A673 (cell line): Measurements from ENCODE around the gene PSMA7.

Source experiments
- EZH2 ChIP-seq: fragments of 200-600 bp; sonication (generic); IDR thresholded peaks from 2 replicates; pipeline ENCODE4 v1.6.1; 2017; ENCODE audit warnings: borderline replicate concordance, low read depth, mild to moderate bottlenecking, mixed read lengths, antibody characterized with exemption, low read length; ENCODE audit not compliant: poor library complexity, severe bottlenecking
- TF ChIP-seq, protein P1 (sequence below): fragments of 300-800, 200-600 bp; sonication (generic); conservative IDR thresholded peaks from 2 replicates; pipeline ENCODE4 v1.5.1; 2017; ENCODE audit warnings: low read depth, mild to moderate bottlenecking, antibody characterized with exemption, low read length, moderate library complexity, mixed read lengths

DNA sequence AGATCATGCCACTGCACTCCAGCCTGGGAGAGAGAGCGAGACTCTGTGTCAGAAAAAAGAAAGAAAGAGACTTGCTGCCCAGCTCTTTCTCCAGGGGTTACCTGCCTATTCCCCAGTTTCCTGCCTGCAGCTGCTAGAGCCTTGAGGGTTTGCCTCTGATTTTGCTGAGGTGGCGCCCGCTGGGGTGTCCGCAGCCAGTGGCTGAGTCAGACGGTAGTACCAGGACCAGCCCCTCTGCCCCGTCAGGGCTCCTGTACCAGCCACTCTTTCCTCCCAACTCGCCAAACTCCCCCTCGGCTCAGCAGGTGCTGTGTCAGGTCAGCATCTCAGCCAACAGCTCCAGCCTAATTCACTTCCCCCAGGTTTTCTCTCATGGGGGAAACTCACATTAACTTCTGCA lies 28.3 kb downstream of the PSMA7 start:
- TF ChIP-seq, protein P1, sequence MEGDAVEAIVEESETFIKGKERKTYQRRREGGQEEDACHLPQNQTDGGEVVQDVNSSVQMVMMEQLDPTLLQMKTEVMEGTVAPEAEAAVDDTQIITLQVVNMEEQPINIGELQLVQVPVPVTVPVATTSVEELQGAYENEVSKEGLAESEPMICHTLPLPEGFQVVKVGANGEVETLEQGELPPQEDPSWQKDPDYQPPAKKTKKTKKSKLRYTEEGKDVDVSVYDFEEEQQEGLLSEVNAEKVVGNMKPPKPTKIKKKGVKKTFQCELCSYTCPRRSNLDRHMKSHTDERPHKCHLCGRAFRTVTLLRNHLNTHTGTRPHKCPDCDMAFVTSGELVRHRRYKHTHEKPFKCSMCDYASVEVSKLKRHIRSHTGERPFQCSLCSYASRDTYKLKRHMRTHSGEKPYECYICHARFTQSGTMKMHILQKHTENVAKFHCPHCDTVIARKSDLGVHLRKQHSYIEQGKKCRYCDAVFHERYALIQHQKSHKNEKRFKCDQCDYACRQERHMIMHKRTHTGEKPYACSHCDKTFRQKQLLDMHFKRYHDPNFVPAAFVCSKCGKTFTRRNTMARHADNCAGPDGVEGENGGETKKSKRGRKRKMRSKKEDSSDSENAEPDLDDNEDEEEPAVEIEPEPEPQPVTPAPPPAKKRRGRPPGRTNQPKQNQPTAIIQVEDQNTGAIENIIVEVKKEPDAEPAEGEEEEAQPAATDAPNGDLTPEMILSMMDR = no peak
- TF ChIP-seq EZH2 = no peak
